ENCODE data around the gene FBXO48. TPM values are rescaled to one million over a fixed set of nuclear protein-coding genes. Genes with fewer than 3 reads are reported as not detected.

FBXO48 gene
- total and polyA plus RNA-seq, 2 of the 8 experiments (the other 6 are each of a cell fraction or from before 2014, with no cell fraction given), result 1.1 to 1.5 TPM

DNA sequence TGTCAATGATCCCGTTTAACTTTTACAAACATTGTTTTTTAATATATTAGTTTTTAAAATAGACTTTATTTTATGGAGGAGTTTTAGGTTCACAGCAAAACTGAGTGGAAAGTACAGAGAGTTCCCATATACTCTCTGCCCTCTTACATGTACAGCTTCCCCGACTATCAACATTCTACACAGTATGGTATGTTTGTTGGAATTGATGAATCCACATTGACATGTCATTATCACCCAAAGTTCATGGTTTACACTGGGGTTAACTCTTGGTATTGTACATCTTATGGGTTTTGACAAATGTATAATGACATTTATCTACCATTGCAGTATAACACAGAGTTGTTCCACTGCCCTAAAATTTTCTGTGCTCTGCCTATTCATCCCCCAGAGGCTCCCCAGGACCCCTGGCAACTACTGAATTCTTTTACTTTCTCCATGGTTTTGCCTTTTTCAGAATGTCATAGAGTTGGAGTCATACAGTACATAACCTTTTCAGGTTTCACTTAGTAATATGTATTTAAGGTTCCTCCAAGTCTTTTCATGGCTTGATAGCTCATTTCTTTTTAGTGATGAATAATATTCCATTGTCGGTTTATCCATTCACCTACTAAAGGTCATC lies 5.8 kb upstream of the FBXO48 start:
- H3K27me3 ChIP-seq (replicated peaks in 1 of 4; ENCODE audit: control insufficient read depth in 3 of 4, extremely low read depth in 1 of 4, insufficient read depth in 3 of 4, low read length in 3 of 4), result no peaks in the 10 kb centered on the region
- H2BK5ac ChIP-seq (ENCODE audit: low read depth, low read length), result no peak overlapping the region
- H2BK12ac ChIP-seq (ENCODE audit: low read depth, low read length), result no peak overlapping the region
- H4K91ac ChIP-seq (replicated peaks; ENCODE audit: insufficient read length, low read length), result no peak overlapping the region
- no peaks in the 10 kb centered on the region for H3K9me3 ChIP-seq (ENCODE audit: insufficient read depth in 2 of 2, low read depth in 1 of 2, low read length in 1 of 2)
- no peak overlapping the region for H2BK15ac ChIP-seq (ENCODE audit: low read length)
- ChIA-PET POLR2A (ENCODE audit: partially characterized antibody) (no interaction called here), CTCF (ENCODE audit: partially characterized antibody) (interaction anchor here (0.7 to 2.2 kb wide), 4 partner anchors 10 to 452 kb away, joined by 3 to 6 read pairs (median 3); no protein-coding TSS in a partner anchor)
- H2AK5ac ChIP-seq (ENCODE audit: low read depth, low read length), result no peak overlapping the region
- no peak overlapping the region for H3K27ac ChIP-seq (ENCODE audit: low read depth, low read length)
- no peak overlapping the region for H2AFZ ChIP-seq (ENCODE audit: low read length)
- H2BK20ac ChIP-seq (ENCODE audit: low read length), result no peak overlapping the region
- H3K23ac ChIP-seq (ENCODE audit: insufficient read length), result no peak overlapping the region
- no peak overlapping the region for H3K14ac ChIP-seq (ENCODE audit: insufficient read length)
- no peak overlapping the region for H3K56ac ChIP-seq (replicated peaks; ENCODE audit: insufficient read length, low read depth, low read length)
- no peak overlapping the region for H3K4me3 ChIP-seq (ENCODE audit: extremely low read depth in 1 of 4, insufficient read depth in 2 of 4, low read depth in 3 of 4, low read length in 4 of 4)
- peaks cover 0 to 1% of the 10 kb centered on the region in 2 experiments for H4K20me1 ChIP-seq (replicated peaks in 1 of 2; ENCODE audit: control insufficient read depth in 1 of 2, insufficient read depth in 2 of 2, low read length in 2 of 2)
- H4K5ac ChIP-seq (ENCODE audit: insufficient read length, low read depth, low read length), result no peak overlapping the region
- no peak for TF ChIP-seq POLR2A (IDR thresholded peaks at IDR 0.05; ENCODE audit: control extremely low read depth in 1 of 2, low read depth in 2 of 2, low read length in 2 of 2)
- TF ChIP-seq SIRT6 (IDR thresholded peaks at IDR 0.05; ENCODE audit: low read length), result no peak
- TF ChIP-seq CREB1 (IDR thresholded peaks at IDR 0.05), result no peak
- no peak for TF ChIP-seq KDM1A (IDR thresholded peaks at IDR 0.05; ENCODE audit: borderline replicate concordance, low read length)
- no peak overlapping the region for H3K4ac ChIP-seq (replicated peaks; ENCODE audit: insufficient read length, low read depth, low read length)
- peaks cover 0 to 8% of the 10 kb centered on the region in 2 experiments; a peak in 2 of 4 replicates for H3K79me2 ChIP-seq (ENCODE audit: control insufficient read depth in 1 of 2, insufficient read depth in 2 of 2, low read length in 2 of 2)
- H3K36me3 ChIP-seq (ENCODE audit: control insufficient read depth in 2 of 4, insufficient read depth in 4 of 4, low read length in 3 of 4), result no peaks in the 10 kb centered on the region
- FAIRE-seq (no peak), DNase-seq (ENCODE audit: low read depth in 1 of 2, low spot score in 2 of 2) (no peak)
- no peak overlapping the region for H4K8ac ChIP-seq (ENCODE audit: extremely low read depth, insufficient read depth, low read length)
- no peak overlapping the region for H3K9ac ChIP-seq (replicated peaks in 1 of 4; ENCODE audit: extremely low read depth in 1 of 4, low read depth in 3 of 4, low read length in 3 of 4)
- no peaks in the 10 kb centered on the region; a peak in 1 of 7 replicates for H3K4me1 ChIP-seq (replicated peaks in 1 of 4; ENCODE audit: control insufficient read depth in 3 of 4, insufficient read depth in 4 of 4, low read length in 3 of 4)
- H3K4me2 ChIP-seq (ENCODE audit: insufficient read depth in 1 of 2, low read depth in 2 of 2, low read length in 2 of 2), result no peak overlapping the region
- no peaks in the 10 kb centered on the region; the same call in 1 of the 2 replicates for H3K79me1 ChIP-seq (ENCODE audit: low read depth, low read length)
- no peak overlapping the region for H3K18ac ChIP-seq (ENCODE audit: extremely low read depth, low read length)
- no peaks in the 10 kb centered on the region; the same call in 1 of the 2 replicates for H3K23me2 ChIP-seq (ENCODE audit: low read depth, low read length)
- 95% methylated on average over 3 of the region's 3 CpGs; no CpG with 5 or more reads in 1 of the 2 experiments for WGBS, 2 experiments (ENCODE audit: extremely low coverage in 1 of 2, insufficient coverage in 1 of 2, insufficient read length in 1 of 2, insufficient replicate concordance in 2 of 2, low coverage in 1 of 2, low lambda C conversion rate in 2 of 2, missing lambda C conversion rate in 1 of 2)
- no peak overlapping the region for H2BK120ac ChIP-seq (replicated peaks; ENCODE audit: low read depth, low read length)
